ENCODE results near the gene DUT. TPM values are rescaled to one million over a fixed set of nuclear protein-coding genes. Genes with fewer than 3 reads are reported as not detected.

Gene DUT
- total RNA-seq, 1 experiment from 2014 or later = 155 TPM

DNA sequence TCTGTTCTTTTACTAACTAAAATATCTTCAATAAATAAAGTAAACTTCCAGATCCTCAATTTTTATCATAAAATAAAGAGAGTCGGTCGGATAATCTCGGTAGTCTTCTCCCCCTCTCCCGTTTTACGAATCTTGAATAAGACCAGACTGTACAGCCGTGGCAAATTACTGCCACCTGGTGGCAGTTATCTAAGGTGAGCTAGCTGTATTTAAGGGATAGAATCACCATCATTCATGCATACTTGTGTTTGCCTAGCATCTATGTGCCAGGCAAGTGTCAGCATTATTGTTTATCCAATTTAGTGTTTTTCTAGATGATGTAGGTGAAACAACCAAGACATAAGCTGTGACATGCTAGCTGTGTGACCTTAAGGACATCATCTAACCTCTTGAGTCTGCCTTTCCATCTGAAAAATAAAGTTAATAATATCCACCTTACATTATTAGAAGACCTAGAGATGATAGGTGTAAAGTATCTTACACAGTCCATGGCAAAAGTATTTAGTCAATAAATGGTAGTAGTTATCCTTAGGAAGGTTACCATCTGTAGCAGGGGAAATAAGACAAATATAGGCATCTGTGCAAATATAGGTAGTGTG, 21.3 kb downstream of the DUT start:
- no peaks in the 10 kb centered on the region for H4K20me1 ChIP-seq (ENCODE audit: insufficient read depth, low read depth, low read length)
- H3K4me2 ChIP-seq (ENCODE audit: low read depth, low read length, poor library complexity, severe bottlenecking) = no peak overlapping the region
- H3K9ac ChIP-seq (ENCODE audit: low read length) = no peak overlapping the region
- H3K9me2 ChIP-seq (replicated peaks; ENCODE audit: insufficient read depth, low read length) = no peaks in the 10 kb centered on the region
- no peaks in the 10 kb centered on the region for H3K27me3 ChIP-seq (ENCODE audit: low read length)
- no peaks in the 10 kb centered on the region for H3K9me3 ChIP-seq (ENCODE audit: low read length)
- no peak overlapping the region for H3K4me3 ChIP-seq (ENCODE audit: low read length)
- H3K4me1 ChIP-seq (ENCODE audit: low read length) = no peaks in the 10 kb centered on the region
- H3K79me2 ChIP-seq (ENCODE audit: low read length) = no peaks in the 10 kb centered on the region
- DNase-seq = peak; percentile 87
- H3K36me3 ChIP-seq (ENCODE audit: insufficient read depth, low read length) = no peaks in the 10 kb centered on the region
- no peak overlapping the region for H3K27ac ChIP-seq (ENCODE audit: low read length)
- no peak overlapping the region for H2AFZ ChIP-seq (ENCODE audit: low read length)

- DNase-seq = no peak
- H3K36me3 ChIP-seq (ENCODE audit: insufficient read depth, low read length) = no peaks in the 10 kb centered on the region
- H3K4me3 ChIP-seq (ENCODE audit: low read length) = no peak overlapping the region
- no peak overlapping the region for H3K27ac ChIP-seq (ENCODE audit: low read length)
- H3K4me2 ChIP-seq (ENCODE audit: low read depth, low read length, poor library complexity, severe bottlenecking) = no peak overlapping the region
- no peaks in the 10 kb centered on the region for H3K4me1 ChIP-seq (ENCODE audit: low read length)
- no peaks in the 10 kb centered on the region for H3K27me3 ChIP-seq (ENCODE audit: low read length)
- no peak overlapping the region for H2AFZ ChIP-seq (ENCODE audit: low read length)
- H4K20me1 ChIP-seq (ENCODE audit: insufficient read depth, low read depth, low read length) = no peaks in the 10 kb centered on the region
- no peaks in the 10 kb centered on the region for H3K9me3 ChIP-seq (ENCODE audit: low read length)
- H3K9me2 ChIP-seq (replicated peaks; ENCODE audit: insufficient read depth, low read length) = no peaks in the 10 kb centered on the region
- H3K79me2 ChIP-seq (ENCODE audit: low read length) = no peaks in the 10 kb centered on the region
- H3K9ac ChIP-seq (ENCODE audit: low read length) = no peak overlapping the region
Measured at GRCh38 chr15:48354694-48355303, 23.6 kb downstream of the DUT start.

DNA sequence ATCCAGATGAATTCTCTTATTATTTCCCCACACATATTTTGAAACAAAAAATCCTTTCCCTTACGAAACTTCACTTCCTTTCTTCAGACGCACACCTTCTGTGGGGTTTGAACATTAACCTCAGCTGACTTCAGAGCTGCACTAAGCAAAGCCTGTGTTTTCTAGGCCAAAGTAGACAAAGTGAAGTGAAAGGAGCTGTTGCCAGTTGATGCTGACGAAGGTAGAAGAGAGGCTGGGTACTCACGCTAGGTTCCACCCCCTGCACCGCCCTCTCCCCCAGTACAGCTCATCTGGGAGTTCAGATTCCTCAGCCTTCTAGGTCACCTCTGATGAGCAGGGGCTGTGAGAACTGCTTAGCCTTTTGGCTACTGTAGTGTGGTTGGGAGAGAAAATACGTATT, 24.1 kb downstream of the DUT start:
- H3K27me3 ChIP-seq (ENCODE audit: low read length) = no peaks in the 10 kb centered on the region
- H2AFZ ChIP-seq (ENCODE audit: low read length) = no peak overlapping the region
- no peak overlapping the region for H3K9ac ChIP-seq (ENCODE audit: low read length)
- H3K79me2 ChIP-seq (ENCODE audit: low read length) = no peaks in the 10 kb centered on the region
- no peaks in the 10 kb centered on the region for H3K4me1 ChIP-seq (ENCODE audit: low read length)
- H3K4me3 ChIP-seq (ENCODE audit: low read length) = no peak overlapping the region
- H4K20me1 ChIP-seq (ENCODE audit: insufficient read depth, low read depth, low read length) = no peaks in the 10 kb centered on the region
- no peaks in the 10 kb centered on the region for H3K9me3 ChIP-seq (ENCODE audit: low read length)
- H3K36me3 ChIP-seq (ENCODE audit: insufficient read depth, low read length) = no peaks in the 10 kb centered on the region
- H3K27ac ChIP-seq (ENCODE audit: low read length) = no peak overlapping the region
- no peaks in the 10 kb centered on the region for H3K9me2 ChIP-seq (replicated peaks; ENCODE audit: insufficient read depth, low read length)
- DNase-seq = no peak
- H3K4me2 ChIP-seq (ENCODE audit: low read depth, low read length, poor library complexity, severe bottlenecking) = no peak overlapping the region

DNA sequence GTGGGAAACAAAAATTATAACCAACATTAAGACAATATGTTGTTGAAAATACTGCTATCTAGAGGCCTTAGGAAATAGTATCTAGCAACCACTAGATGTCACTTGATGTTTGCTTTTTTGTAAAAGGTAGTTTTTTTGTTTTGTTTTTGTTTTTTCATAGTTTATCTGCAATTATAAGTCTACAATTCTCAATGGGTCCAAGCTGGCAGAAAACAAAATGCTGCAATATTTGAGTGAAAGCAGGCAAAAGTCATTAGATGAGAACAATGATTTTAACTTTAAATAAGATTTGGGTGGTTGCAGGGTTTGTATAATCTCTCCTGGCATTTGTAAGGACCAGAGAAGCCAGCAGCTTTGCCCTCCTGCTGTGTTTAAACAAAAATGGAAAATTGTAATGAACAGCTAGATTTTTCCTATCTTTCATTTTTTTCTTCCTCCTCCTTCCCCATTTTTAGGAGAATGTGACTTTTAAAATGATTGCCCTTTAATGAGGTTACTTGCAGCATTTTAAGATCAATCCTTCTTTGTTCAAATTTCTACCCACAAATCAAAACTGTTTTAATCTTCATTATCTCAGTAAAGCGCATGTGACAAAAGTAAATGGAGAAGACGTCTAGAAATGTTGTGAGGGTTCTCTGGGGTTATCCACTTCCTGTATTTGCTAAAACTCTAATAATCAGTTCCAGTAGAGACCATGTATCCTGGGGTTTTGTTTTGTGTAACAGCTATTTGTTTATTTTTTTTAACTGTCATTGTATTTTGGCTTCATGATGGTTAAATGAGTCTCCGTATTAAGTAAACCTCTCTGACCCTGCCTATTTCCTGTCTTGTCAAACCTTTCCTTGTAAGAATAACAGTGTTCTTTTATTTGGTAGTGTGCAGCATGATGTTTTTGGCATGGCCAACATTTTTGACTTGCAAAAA, 27.3 kb downstream of the DUT start:
- Histone ChIP-seq H3K4me1 (ENCODE audit: low read length) (no peaks in the 10 kb centered on the region), H3K4me2 (ENCODE audit: low read depth, low read length, poor library complexity, severe bottlenecking) (no peak overlapping the region), H4K20me1 (ENCODE audit: insufficient read depth, low read depth, low read length) (no peaks in the 10 kb centered on the region), H3K9me3 (ENCODE audit: low read length) (no peaks in the 10 kb centered on the region), H3K9me2 (replicated peaks; ENCODE audit: insufficient read depth, low read length) (no peaks in the 10 kb centered on the region), H3K4me3 (ENCODE audit: low read length) (no peak overlapping the region), H3K27ac (ENCODE audit: low read length) (no peak overlapping the region), H3K27me3 (ENCODE audit: low read length) (no peaks in the 10 kb centered on the region), H3K9ac (ENCODE audit: low read length) (no peak overlapping the region), H3K79me2 (ENCODE audit: low read length) (no peaks in the 10 kb centered on the region), H3K36me3 (ENCODE audit: insufficient read depth, low read length) (no peaks in the 10 kb centered on the region), H2AFZ (ENCODE audit: low read length) (no peak overlapping the region)
- DNase-seq = peak; percentile 56

GRCh38 chr15:48360841-48361240, 29.6 kb downstream of the DUT start:
- no peaks in the 10 kb centered on the region for H3K4me1 ChIP-seq (ENCODE audit: low read length)
- no peaks in the 10 kb centered on the region for H4K20me1 ChIP-seq (ENCODE audit: insufficient read depth, low read depth, low read length)

DNA sequence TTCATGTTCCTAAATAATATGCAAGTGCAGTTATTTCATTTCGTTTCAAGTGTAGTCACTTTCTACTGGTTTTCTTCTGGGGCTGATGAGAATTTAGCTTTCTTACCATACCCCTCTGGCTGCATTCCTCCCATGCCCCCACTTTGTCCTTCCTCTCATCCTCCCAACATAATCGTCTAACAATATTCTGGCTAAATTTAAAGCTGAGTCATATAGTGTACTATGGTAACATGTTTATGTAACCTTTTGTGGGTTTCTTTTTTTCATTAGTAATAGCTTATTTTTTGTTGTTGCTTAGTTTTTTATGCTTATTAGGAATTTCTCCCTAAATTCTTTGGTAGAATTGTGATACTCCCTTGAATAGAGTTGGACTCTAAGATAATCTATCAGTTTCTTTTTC, 30.5 kb downstream of the DUT start:
- Histone ChIP-seq H3K4me1 (ENCODE audit: low read length) (no peaks in the 10 kb centered on the region), H3K27ac (ENCODE audit: low read length) (no peak overlapping the region), H3K4me3 (ENCODE audit: low read length) (no peak overlapping the region), H3K9me3 (ENCODE audit: low read length) (no peaks in the 10 kb centered on the region), H3K79me2 (ENCODE audit: low read length) (no peaks in the 10 kb centered on the region), H3K4me2 (ENCODE audit: low read depth, low read length, poor library complexity, severe bottlenecking) (no peak overlapping the region), H3K36me3 (ENCODE audit: insufficient read depth, low read length) (no peaks in the 10 kb centered on the region), H3K27me3 (ENCODE audit: low read length) (no peaks in the 10 kb centered on the region), H2AFZ (ENCODE audit: low read length) (no peak overlapping the region), H4K20me1 (ENCODE audit: insufficient read depth, low read depth, low read length) (no peaks in the 10 kb centered on the region), H3K9me2 (replicated peaks; ENCODE audit: insufficient read depth, low read length) (no peaks in the 10 kb centered on the region), H3K9ac (ENCODE audit: low read length) (no peak overlapping the region)
- no peak for DNase-seq

More at GRCh38 chr15:48360841-48361240, 29.6 kb downstream of the DUT start:
- Histone ChIP-seq H3K36me3 (ENCODE audit: insufficient read depth, low read length) (no peaks in the 10 kb centered on the region), H3K9ac (ENCODE audit: low read length) (no peak overlapping the region), H3K27ac (ENCODE audit: low read length) (no peak overlapping the region), H2AFZ (ENCODE audit: low read length) (no peak overlapping the region), H3K27me3 (ENCODE audit: low read length) (no peaks in the 10 kb centered on the region), H3K9me2 (replicated peaks; ENCODE audit: insufficient read depth, low read length) (no peaks in the 10 kb centered on the region), H3K4me3 (ENCODE audit: low read length) (no peak overlapping the region), H3K9me3 (ENCODE audit: low read length) (no peaks in the 10 kb centered on the region), H3K4me2 (ENCODE audit: low read depth, low read length, poor library complexity, severe bottlenecking) (no peak overlapping the region), H3K79me2 (ENCODE audit: low read length) (no peaks in the 10 kb centered on the region)
- DNase-seq = no peak

- Histone ChIP-seq H3K27ac (ENCODE audit: low read length) (no peak overlapping the region), H3K4me3 (ENCODE audit: low read length) (no peak overlapping the region), H3K4me2 (ENCODE audit: low read depth, low read length, poor library complexity, severe bottlenecking) (no peak overlapping the region), H2AFZ (ENCODE audit: low read length) (no peak overlapping the region), H3K4me1 (ENCODE audit: low read length) (no peaks in the 10 kb centered on the region), H3K79me2 (ENCODE audit: low read length) (no peaks in the 10 kb centered on the region), H3K27me3 (ENCODE audit: low read length) (no peaks in the 10 kb centered on the region), H3K9me2 (replicated peaks; ENCODE audit: insufficient read depth, low read length) (no peaks in the 10 kb centered on the region), H3K9ac (ENCODE audit: low read length) (no peak overlapping the region), H3K36me3 (ENCODE audit: insufficient read depth, low read length) (no peaks in the 10 kb centered on the region), H4K20me1 (ENCODE audit: insufficient read depth, low read depth, low read length) (no peaks in the 10 kb centered on the region), H3K9me3 (ENCODE audit: low read length) (no peaks in the 10 kb centered on the region)
- DNase-seq = no peak
Measured at GRCh38 chr15:48363474-48363873, 32.2 kb downstream of the DUT start.

DNA sequence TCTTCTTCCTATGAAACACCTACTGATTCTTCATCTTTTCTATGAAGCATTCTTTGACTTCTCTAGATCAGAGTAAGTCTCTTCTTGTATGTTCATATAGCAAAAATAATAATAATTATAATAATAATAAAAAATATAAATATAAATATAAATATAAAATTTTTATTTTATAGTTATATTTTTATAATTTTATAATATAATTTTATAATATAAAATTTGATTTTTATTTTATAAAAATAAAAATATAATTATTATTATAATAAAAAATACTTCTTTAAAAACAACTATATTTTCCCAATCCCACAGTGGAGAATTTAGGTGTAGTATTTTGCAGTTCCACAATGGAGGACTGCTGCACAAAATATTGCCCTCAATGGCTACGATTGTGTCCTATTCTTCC, 34.3 kb downstream of the DUT start:
- Histone ChIP-seq H3K36me3 (ENCODE audit: insufficient read depth, low read length) (no peaks in the 10 kb centered on the region), H3K27me3 (ENCODE audit: low read length) (no peaks in the 10 kb centered on the region), H2AFZ (ENCODE audit: low read length) (no peak overlapping the region), H3K9me3 (ENCODE audit: low read length) (no peaks in the 10 kb centered on the region), H3K79me2 (ENCODE audit: low read length) (no peaks in the 10 kb centered on the region), H3K27ac (ENCODE audit: low read length) (no peak overlapping the region), H3K4me2 (ENCODE audit: low read depth, low read length, poor library complexity, severe bottlenecking) (no peak overlapping the region), H3K9me2 (replicated peaks; ENCODE audit: insufficient read depth, low read length) (no peaks in the 10 kb centered on the region), H3K9ac (ENCODE audit: low read length) (no peak overlapping the region), H3K4me3 (ENCODE audit: low read length) (no peak overlapping the region), H3K4me1 (ENCODE audit: low read length) (no peaks in the 10 kb centered on the region), H4K20me1 (ENCODE audit: insufficient read depth, low read depth, low read length) (no peaks in the 10 kb centered on the region)
- no peak for DNase-seq

Data from Karpas-422 (cell line).